Testis (tissue), 3 donors: ENCODE data around the gene KCNJ15. TPM values are rescaled to one million over a fixed set of nuclear protein-coding genes. Genes with fewer than 3 reads are reported as not detected.

Source experiments
- DNase-seq: peaks from one replicate; pipeline ENCODE4 v3.0.0-alpha.2; 2019
- H3K27ac ChIP-seq, 2 donors: fragments of 200-600 bp; sonication (generic); one replicate each; pipeline ENCODE4 v1.5.1; 2019
- H3K27me3 ChIP-seq: fragments of 200-600 bp; sonication (generic); one replicate; pipeline ENCODE4 v1.5.1; 2019
- H3K36me3 ChIP-seq: fragments of 200-600 bp; sonication (generic); one replicate; pipeline ENCODE4 v1.5.1; 2017; ENCODE audit warnings: low read depth; ENCODE audit errors: missing control alignments
- H3K4me1 ChIP-seq: fragments of 200-600 bp; sonication (generic); one replicate; pipeline ENCODE4 v1.5.1; 2019
- H3K4me3 ChIP-seq, 2 donors: fragments of 200-600 bp; sonication (generic); one replicate each; pipeline ENCODE4 v1.5.1; 2017 to 2019
- H3K9me3 ChIP-seq: fragments of 200-600 bp; sonication (generic); one replicate; pipeline ENCODE4 v1.5.1; 2017
- CTCF ChIP-seq, 3 experiments: fragments of 450-650 bp in 2 of 3; fragments of 200-600 bp in 1 of 3; sonication (generic) in 1 of 3; IDR thresholded peaks; one replicate each; pipeline ENCODE4 v1.5.1; 2016 to 2019; ENCODE audit warnings: antibody characterized with exemption in 3 of 3, mild to moderate bottlenecking in 2 of 3, moderate library complexity in 1 of 3
- POLR2A ChIP-seq: fragments of 450-650 bp; IDR thresholded peaks from one replicate; pipeline ENCODE4 v1.6.1; 2017; ENCODE audit warnings: antibody characterized with exemption, mild to moderate bottlenecking, moderate library complexity
- WGBS, 2 donors: methylation state at CpG; one replicate each; pipeline ENCODE4 v1.1.5; 2018; 5-methylcytosine and 5-hydroxymethylcytosine counted together
- intact Hi-C: fragments of 100-400 bp; cut with DNase I; formaldehyde crosslinking; loops from one replicate; pipeline ENCODE4 v1.15.1; 2023; ENCODE audit warnings: low total_unique reads
- polyA plus RNA-seq: library from polyadenylated mRNA; stranded (reverse); fragments of 350-450 nt; fragmentation: Illumina TruSeq; extraction: RNeasy Lipid Tissue Mini Kit (QIAGEN cat#74804); gene quantifications from one replicate; pipeline ENCODE4 v1.2.3, GENCODE V29; 2014; ENCODE audit warnings: low read depth, low replicate concordance; ENCODE audit not compliant: insufficient read depth
- total RNA-seq, 2 donors: library from RNA; depleted of rRNA; stranded (reverse); fragments of >200 nt; gene quantifications; one replicate each; pipeline ENCODE4 v1.2.3, GENCODE V29; 2016

KCNJ15 gene
- total and polyA plus RNA-seq, 3 donors from 2014 or later: 4.9 to 13.0 (median 6.4) TPM

- no peak overlapping the region for H3K27ac ChIP-seq
- no peaks in the 10 kb centered on the region for H3K27me3 ChIP-seq
- 89 to 98% methylated on average over 2 of the region's 2 CpGs for WGBS, 2 donors
- TF ChIP-seq POLR2A: no peak
- no peak for TF ChIP-seq CTCF (IDR thresholded peaks at IDR 0.05)
- H3K9me3 ChIP-seq: no peaks in the 10 kb centered on the region
- no peak overlapping the region for H3K4me3 ChIP-seq
- intact Hi-C loops: no loop called here
- H3K4me1 ChIP-seq: peaks cover 3% of the 10 kb centered on the region
- no peak for DNase-seq
- H3K36me3 ChIP-seq: no peaks in the 10 kb centered on the region
These were observed 73.9 kb downstream of the KCNJ15 start for GRCh38 chr21:38330666-38331065.

GRCh38 chr21:38333301-38334272 is 76.8 kb downstream of the KCNJ15 start:
- WGBS, 2 donors: 73 to 80% methylated on average over 8 of the region's 8 CpGs
- TF ChIP-seq POLR2A: no peak
- peak in 2 of 3 experiments; percentile 8 to 12 for TF ChIP-seq CTCF (IDR thresholded peaks at IDR 0.05)
- Histone ChIP-seq H3K27ac (no peak overlapping the region), H3K4me1 (no peaks in the 10 kb centered on the region), H3K36me3 (no peaks in the 10 kb centered on the region), H3K27me3 (no peaks in the 10 kb centered on the region), H3K9me3 (no peaks in the 10 kb centered on the region), H3K4me3 (no peak overlapping the region)
- no peak for DNase-seq
- intact Hi-C loops: no loop called here

- Histone ChIP-seq H3K4me3 (no peak overlapping the region), H3K27ac (no peak overlapping the region), H3K36me3 (no peaks in the 10 kb centered on the region), H3K27me3 (no peaks in the 10 kb centered on the region), H3K9me3 (no peaks in the 10 kb centered on the region), H3K4me1 (no peaks in the 10 kb centered on the region)
- no peak for DNase-seq
- WGBS, 2 donors: 84 to 93% methylated on average over 8 of the region's 8 CpGs
- intact Hi-C loops: no loop called here
- TF ChIP-seq POLR2A (no peak), CTCF (IDR thresholded peaks at IDR 0.05) (no peak)
These were observed 78.1 kb downstream of the KCNJ15 start for GRCh38 chr21:38334866-38335265.

- Histone ChIP-seq H3K4me3 (no peak overlapping the region), H3K27ac (no peak overlapping the region), H3K36me3 (no peaks in the 10 kb centered on the region), H3K4me1 (no peaks in the 10 kb centered on the region), H3K27me3 (no peaks in the 10 kb centered on the region), H3K9me3 (no peaks in the 10 kb centered on the region)
- no peak for TF ChIP-seq POLR2A
- TF ChIP-seq CTCF (IDR thresholded peaks at IDR 0.05): no peak
- WGBS, 2 donors: 93 to 97% methylated on average over 5 of the region's 5 CpGs
- intact Hi-C loops: no loop called here
- DNase-seq: no peak
These were observed 81.0 kb downstream of the KCNJ15 start for GRCh38 chr21:38337793-38338192.
